K562 (cell line): ENCODE data around the gene KYAT1. TPM values are rescaled to one million over a fixed set of nuclear protein-coding genes. Genes with fewer than 3 reads are reported as not detected.
A peak's percentile ranks its signal among the peaks of the same experiment; 100 is the strongest.

Experiments
- KLF10 ChIP-seq: fragments of 250-450 bp; sonication (Bioruptor Pico); IDR thresholded peaks from 2 replicates; pipeline ENCODE4 v1.6.1; 2021; ENCODE audit warnings: matching md5 sums
- MYC ChIP-seq, 2 experiments: fragments of 250-450 bp in 1 of 2; sonication (Bioruptor Pico) in 1 of 2; IDR thresholded peaks; 2 replicates each; pipeline versions ENCODE4 v1.5.1 to v1.6.1; 2012 to 2021; ENCODE audit warnings: low read depth in 2 of 2, borderline replicate concordance in 1 of 2, improper control_type of control experiment in 1 of 2, low read length in 1 of 2, mild to moderate bottlenecking in 1 of 2, moderate library complexity in 1 of 2
- PHB ChIP-seq: fragments of 250-450 bp; sonication (Bioruptor Pico); IDR thresholded peaks from 2 replicates; pipeline ENCODE4 v1.5.0; 2021
- PHF8 ChIP-seq: fragments of 200-600 bp; sonication (generic); IDR thresholded peaks from 2 replicates; pipeline ENCODE4 v1.6.1; 2012; ENCODE audit warnings: mixed run types, mild to moderate bottlenecking, inconsistent platforms, low read length, moderate library complexity, borderline replicate concordance
- POLR2G ChIP-seq: fragments of 200-400 bp; formaldehyde crosslinking; IDR thresholded peaks from 2 replicates; pipeline ENCODE4 v1.6.1; 2017; ENCODE audit warnings: low read depth, mild to moderate bottlenecking, antibody characterized with exemption, low read length, moderate library complexity
- PRDM10 ChIP-seq: fragments of 450-650 bp; IDR thresholded peaks from 2 replicates; pipeline ENCODE4 v1.6.1; 2018; ENCODE audit not compliant: partially characterized antibody
- ZNF384 ChIP-seq: IDR thresholded peaks from 2 replicates; pipeline ENCODE4 v1.6.1; 2012; ENCODE audit warnings: low read depth, low read length, improper control_type of control experiment
- polyA plus RNA-seq, 8 experiments: library from polyadenylated mRNA; depleted of rRNA in 4 of 8; stranded (reverse) in 5 of 8; unstranded in 3 of 8; fragments of >200 nt; fragmentation: Nextera tagmentation in 2 of 8; fragmentation: Illumina TruSeq in 1 of 8; extraction: Ambion mirVana in 2 of 8; extraction: Trizol in 1 of 8; gene quantifications; 2 replicates each; pipeline versions ENCODE4 v1.2.1 to v1.2.3, GENCODE V29; 2011 to 2014; ENCODE audit warnings: inconsistent platforms in 1 of 8, missing spikeins in 1 of 8
- total RNA-seq, 7 experiments: library from RNA; depleted of rRNA in 6 of 7; stranded (reverse); fragments of >200 nt in 6 of 7; fragmentation: Illumina TruSeq in 2 of 7; extraction: Trizol in 2 of 7; gene quantifications; 2 replicates each; pipeline versions ENCODE4 v1.2.1 to v1.2.3, GENCODE V29; 2011 to 2021; ENCODE audit warnings: low replicate concordance in 1 of 7
- TF ChIP-seq, protein P1 (sequence below): sonication (generic); formaldehyde crosslinking; IDR thresholded peaks from 2 replicates; pipeline ENCODE4 v1.8.1; 2022; ENCODE audit warnings: missing genetic modification reagents

Gene KYAT1
- total and polyA plus RNA-seq, 9 of the 15 experiments (the other 6 are each of a cell fraction or from before 2014, with no cell fraction given), result 6.4 to 16.8 (median 11.1) TPM

DNA sequence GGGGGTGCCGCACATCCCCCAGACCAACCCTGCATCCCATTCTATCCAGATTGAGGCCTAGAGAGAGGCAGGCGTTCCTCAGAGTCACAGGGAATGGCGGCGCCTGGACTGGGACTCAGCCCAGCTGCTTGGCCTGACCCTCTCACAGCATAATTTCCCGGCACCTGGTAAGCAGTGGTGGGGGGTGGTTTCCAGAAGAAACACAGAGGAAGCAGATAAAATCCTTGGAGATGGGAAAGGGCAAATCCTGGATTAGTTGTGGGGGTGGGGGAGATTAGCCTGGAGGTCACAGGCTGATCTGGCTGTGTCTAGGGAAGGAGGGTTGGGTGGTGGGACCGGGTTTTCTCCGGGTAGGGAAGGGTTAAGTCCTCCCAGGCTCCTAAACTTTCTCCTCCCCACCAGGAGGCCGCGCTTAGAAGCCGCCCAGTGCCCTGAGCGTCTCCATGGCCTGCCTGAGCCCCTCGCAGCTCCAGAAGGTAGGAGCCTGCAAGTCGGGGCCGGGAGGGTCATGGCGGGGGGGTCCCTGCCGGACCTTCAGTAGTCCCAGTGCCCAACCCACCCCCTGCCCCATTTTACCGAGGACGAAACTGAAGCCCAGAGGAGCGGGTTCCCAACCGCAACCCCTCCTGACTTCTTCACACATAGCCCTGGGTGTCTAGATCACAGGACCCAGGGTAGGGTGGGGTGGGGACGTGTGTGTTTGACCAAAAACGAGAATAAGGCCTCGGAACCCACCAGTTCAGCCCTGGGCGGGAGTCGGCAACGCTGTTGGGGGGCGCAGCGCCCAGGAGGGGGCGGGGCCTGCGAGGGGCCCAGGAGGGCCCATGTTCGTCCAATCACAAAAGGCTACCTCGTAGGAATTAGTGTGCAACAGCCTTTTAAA lies 40.4 kb upstream of the KYAT1 start (continued):
- TF ChIP-seq PHF8, result peak; percentile 39; the same call in 1 of the 2 replicates
- no peak for TF ChIP-seq PHB (CRISPR knock-in tag)
- TF ChIP-seq, protein P1, sequence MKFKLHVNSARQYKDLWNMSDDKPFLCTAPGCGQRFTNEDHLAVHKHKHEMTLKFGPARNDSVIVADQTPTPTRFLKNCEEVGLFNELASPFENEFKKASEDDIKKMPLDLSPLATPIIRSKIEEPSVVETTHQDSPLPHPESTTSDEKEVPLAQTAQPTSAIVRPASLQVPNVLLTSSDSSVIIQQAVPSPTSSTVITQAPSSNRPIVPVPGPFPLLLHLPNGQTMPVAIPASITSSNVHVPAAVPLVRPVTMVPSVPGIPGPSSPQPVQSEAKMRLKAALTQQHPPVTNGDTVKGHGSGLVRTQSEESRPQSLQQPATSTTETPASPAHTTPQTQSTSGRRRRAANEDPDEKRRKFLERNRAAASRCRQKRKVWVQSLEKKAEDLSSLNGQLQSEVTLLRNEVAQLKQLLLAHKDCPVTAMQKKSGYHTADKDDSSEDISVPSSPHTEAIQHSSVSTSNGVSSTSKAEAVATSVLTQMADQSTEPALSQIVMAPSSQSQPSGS (CRISPR knock-in tag), result no peak
- no peak for TF ChIP-seq MYC (IDR thresholded peaks at IDR 0.05; ENCODE audit: low read depth, low read length)
- TF ChIP-seq MYC (CRISPR knock-in tag; IDR thresholded peaks at IDR 0.05; ENCODE audit: borderline replicate concordance, low read depth), result no peak
- TF ChIP-seq KLF10, result no peak
- TF ChIP-seq PRDM10, result peak; percentile 91
- TF ChIP-seq ZNF384, result no peak
- peak; percentile 59; the same call in 1 of the 2 replicates for TF ChIP-seq POLR2G
